GM21360 (cell line): Measurements from ENCODE around the gene PITX2.

Source experiments
- ATAC-seq: cut with Tn5 transposase; IDR thresholded peaks from one replicate; pipeline ENCODE4 v1.9.1; 2021; ENCODE audit warnings: mild to moderate bottlenecking, moderate library complexity; ENCODE audit not compliant: unreplicated experiment

Gene PITX2

GRCh38 chr4:110636680-110637407 is 14.0 kb upstream of the PITX2 start:
- no peak for ATAC-seq

GRCh38 chr4:110636171-110636679 is 13.3 kb upstream of the PITX2 start:
- no peak for ATAC-seq

- ATAC-seq, result no peak
Measured at GRCh38 chr4:110635163-110635865, 12.4 kb upstream of the PITX2 start.

- ATAC-seq, result no peak
Measured at GRCh38 chr4:110634350-110635162, 11.7 kb upstream of the PITX2 start.

GRCh38 chr4:110633358-110634341 is 10.8 kb upstream of the PITX2 start:
- ATAC-seq, result no peak

- ATAC-seq, result no peak
Measured at GRCh38 chr4:110632506-110633357, 9.9 kb upstream of the PITX2 start.

GRCh38 chr4:110631584-110632505 is 9.0 kb upstream of the PITX2 start:
- ATAC-seq, result peak; percentile 98

GRCh38 chr4:110630688-110631402 is 8.0 kb upstream of the PITX2 start:
- ATAC-seq, result no peak

- ATAC-seq, result no peak
Measured at GRCh38 chr4:110629780-110630687, 7.2 kb upstream of the PITX2 start.

GRCh38 chr4:110629214-110629754 is 6.4 kb upstream of the PITX2 start:
- no peak for ATAC-seq

GRCh38 chr4:110628663-110629213 is 5.9 kb upstream of the PITX2 start:
- ATAC-seq, result no peak

- ATAC-seq, result no peak
Measured at GRCh38 chr4:110627977-110628662, 5.2 kb upstream of the PITX2 start.

- ATAC-seq, result no peak
Measured at GRCh38 chr4:110626532-110627153, 3.8 kb upstream of the PITX2 start.

GRCh38 chr4:110625576-110626257 is 2.8 kb upstream of the PITX2 start:
- no peak for ATAC-seq
